WTC11 (cell line): ENCODE data around the gene FZD7. TPM values are rescaled to one million over a fixed set of nuclear protein-coding genes. Genes with fewer than 3 reads are reported as not detected.
A peak's percentile ranks its signal among the peaks of the same experiment; 100 is the strongest.

Experiments used
- ATAC-seq: fragments of 200-7000 bp; cut with Tn5 transposase; 2 replicates; pipeline ENCODE4 v1.10.0; 2021; ENCODE audit warnings: mild to moderate bottlenecking, moderate library complexity
- CTCF ChIA-PET: fragments of 300-600 bp; sonication (Branson Sonifier 250); formaldehyde crosslinking; loops from one replicate; lab custom pipeline; 2021; ENCODE audit warnings: antibody characterized with exemption; lab: Charles Lee
- POLR2A ChIA-PET: fragments of 350-600 bp; sonication (Branson Sonifier 250); formaldehyde crosslinking; loops from one replicate; lab custom pipeline; 2021; ENCODE audit warnings: antibody characterized with exemption; lab: Charles Lee
- DNase-seq: peaks from one replicate; pipeline ENCODE4 v3.0.0; 2021; ENCODE audit warnings: low spot score
- H3K27ac Mint-ChIP-seq: 2 replicates; pipeline ENCODE4 v1.8.0; 2021; ENCODE audit warnings: mixed read lengths
- H3K27me3 Mint-ChIP-seq: 2 replicates; pipeline ENCODE4 v1.8.0; 2021; ENCODE audit warnings: low read depth, mild to moderate bottlenecking, moderate library complexity, mixed read lengths
- H3K36me3 Mint-ChIP-seq: 2 replicates; pipeline ENCODE4 v1.8.0; 2021; ENCODE audit warnings: mixed read lengths
- H3K4me1 Mint-ChIP-seq: 2 replicates; pipeline ENCODE4 v1.8.0; 2022; ENCODE audit warnings: mixed read lengths
- H3K4me3 Mint-ChIP-seq: 2 replicates; pipeline ENCODE4 v1.8.0; 2021; ENCODE audit warnings: mild to moderate bottlenecking, moderate library complexity, mixed read lengths
- H3K9me3 Mint-ChIP-seq: 2 replicates; pipeline ENCODE4 v1.8.0; 2021; ENCODE audit warnings: mixed read lengths
- CREB1 ChIP-seq: sonication (generic); formaldehyde crosslinking; IDR thresholded peaks from 2 replicates; pipeline ENCODE4 v1.8.0; 2023; ENCODE audit warnings: mild to moderate bottlenecking, missing genetic modification reagents
- GRHL2 ChIP-seq: fragments of 250-450 bp; sonication (Bioruptor Pico); IDR thresholded peaks from 2 replicates; pipeline ENCODE4 v1.8.0; 2022; ENCODE audit warnings: mild to moderate bottlenecking, moderate library complexity; ENCODE audit not compliant: insufficient replicate concordance, severe bottlenecking
- GTF2I ChIP-seq: fragments of 250-450 bp; sonication (Bioruptor Pico); conservative IDR thresholded peaks from 2 replicates; pipeline ENCODE4 v1.4.0; 2021; ENCODE audit warnings: mild to moderate bottlenecking
- IRF2 ChIP-seq: sonication (generic); formaldehyde crosslinking; IDR thresholded peaks from 2 replicates; pipeline ENCODE4 v1.8.0; 2022; ENCODE audit warnings: low read depth, missing genetic modification reagents, borderline replicate concordance
- KAT7 ChIP-seq: sonication (generic); formaldehyde crosslinking; IDR thresholded peaks from 2 replicates; pipeline ENCODE4 v1.8.1; 2023; ENCODE audit warnings: missing genetic modification reagents, mild to moderate bottlenecking, borderline replicate concordance
- MYBL2 ChIP-seq: sonication (generic); formaldehyde crosslinking; IDR thresholded peaks from 2 replicates; pipeline ENCODE4 v1.8.1; 2023; ENCODE audit warnings: mild to moderate bottlenecking, moderate library complexity, missing genetic modification reagents
- NFYB ChIP-seq: sonication (generic); formaldehyde crosslinking; conservative IDR thresholded peaks from 2 replicates; pipeline ENCODE4 v1.8.0; 2022; ENCODE audit warnings: low read depth, missing genetic modification reagents
- NR2C2 ChIP-seq: sonication (generic); formaldehyde crosslinking; IDR thresholded peaks from 2 replicates; pipeline ENCODE4 v1.8.0; 2022; ENCODE audit warnings: mild to moderate bottlenecking, missing genetic modification reagents
- OVOL2 ChIP-seq: fragments of 250-450 bp; sonication (Bioruptor Pico); IDR thresholded peaks from 2 replicates; pipeline ENCODE4 v1.9.0; 2021; ENCODE audit warnings: mild to moderate bottlenecking, borderline replicate concordance
- TEAD4 ChIP-seq: sonication (generic); formaldehyde crosslinking; IDR thresholded peaks from 2 replicates; pipeline ENCODE4 v1.8.0; 2022; ENCODE audit warnings: mild to moderate bottlenecking, missing genetic modification reagents
- TP53 ChIP-seq: sonication (generic); formaldehyde crosslinking; IDR thresholded peaks from 2 replicates; pipeline ENCODE4 v1.8.1; 2023; ENCODE audit warnings: mild to moderate bottlenecking, missing genetic modification reagents
- ZNF232 ChIP-seq: sonication (generic); formaldehyde crosslinking; IDR thresholded peaks from 2 replicates; pipeline ENCODE4 v1.8.0; 2022; ENCODE audit warnings: mild to moderate bottlenecking, missing genetic modification reagents
- ZNF416 ChIP-seq: fragments of 250-450 bp; sonication (Bioruptor Pico); IDR thresholded peaks from 2 replicates; pipeline ENCODE4 v1.9.0; 2021; ENCODE audit warnings: mild to moderate bottlenecking, inconsistent platforms
- ZNF423 ChIP-seq: fragments of 250-450 bp; sonication (Bioruptor Pico); IDR thresholded peaks from 2 replicates; pipeline ENCODE4 v2.1.2; 2022; ENCODE audit warnings: mild to moderate bottlenecking, moderate library complexity
- total RNA-seq: library from RNA; stranded (reverse); gene quantifications from 3 replicates; pipeline ENCODE4 v1.2.3, GENCODE V29; 2021
- TF ChIP-seq, protein P1 (sequence below): sonication (generic); formaldehyde crosslinking; IDR thresholded peaks from 2 replicates; pipeline ENCODE4 v1.8.0; 2023; ENCODE audit warnings: mild to moderate bottlenecking, missing genetic modification reagents
- TF ChIP-seq, protein P2 (sequence below): sonication (generic); formaldehyde crosslinking; IDR thresholded peaks from 2 replicates; pipeline ENCODE4 v1.8.0; 2023; ENCODE audit warnings: missing genetic modification reagents
- TF ChIP-seq, protein P3 (sequence below): fragments of 200-600 bp; IDR thresholded peaks from 2 replicates; pipeline ENCODE4 v1.8.0; 2022; ENCODE audit warnings: antibody characterized with exemption
- TF ChIP-seq, protein P4 (sequence below): sonication (generic); formaldehyde crosslinking; IDR thresholded peaks from 2 replicates; pipeline ENCODE4 v1.8.0; 2022; ENCODE audit warnings: missing genetic modification reagents
- TF ChIP-seq, protein P5 (sequence below): sonication (generic); formaldehyde crosslinking; IDR thresholded peaks from 2 replicates; pipeline ENCODE4 v1.8.1; 2023; ENCODE audit warnings: mild to moderate bottlenecking, missing genetic modification reagents, moderate library complexity
- TF ChIP-seq, protein P6 (sequence below): fragments of 250-450 bp; sonication (Bioruptor Pico); IDR thresholded peaks from 2 replicates; pipeline ENCODE4 v1.9.0; 2021; ENCODE audit warnings: moderate library complexity, mild to moderate bottlenecking, inconsistent platforms, borderline replicate concordance
- TF ChIP-seq, protein P7 (sequence below): sonication (generic); formaldehyde crosslinking; conservative IDR thresholded peaks from 2 replicates; pipeline ENCODE4 v1.8.1; 2023; ENCODE audit warnings: mild to moderate bottlenecking, low read depth, missing genetic modification reagents, moderate library complexity

The FZD7 gene
- total RNA-seq, 1 experiment from 2014 or later: 153 TPM

DNA sequence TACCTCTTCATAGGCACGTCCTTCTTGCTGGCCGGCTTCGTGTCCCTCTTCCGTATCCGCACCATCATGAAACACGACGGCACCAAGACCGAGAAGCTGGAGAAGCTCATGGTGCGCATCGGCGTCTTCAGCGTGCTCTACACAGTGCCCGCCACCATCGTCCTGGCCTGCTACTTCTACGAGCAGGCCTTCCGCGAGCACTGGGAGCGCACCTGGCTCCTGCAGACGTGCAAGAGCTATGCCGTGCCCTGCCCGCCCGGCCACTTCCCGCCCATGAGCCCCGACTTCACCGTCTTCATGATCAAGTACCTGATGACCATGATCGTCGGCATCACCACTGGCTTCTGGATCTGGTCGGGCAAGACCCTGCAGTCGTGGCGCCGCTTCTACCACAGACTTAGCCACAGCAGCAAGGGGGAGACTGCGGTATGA is 2.3 kb downstream of the FZD7 start (continued):
- TF ChIP-seq, protein P1, sequence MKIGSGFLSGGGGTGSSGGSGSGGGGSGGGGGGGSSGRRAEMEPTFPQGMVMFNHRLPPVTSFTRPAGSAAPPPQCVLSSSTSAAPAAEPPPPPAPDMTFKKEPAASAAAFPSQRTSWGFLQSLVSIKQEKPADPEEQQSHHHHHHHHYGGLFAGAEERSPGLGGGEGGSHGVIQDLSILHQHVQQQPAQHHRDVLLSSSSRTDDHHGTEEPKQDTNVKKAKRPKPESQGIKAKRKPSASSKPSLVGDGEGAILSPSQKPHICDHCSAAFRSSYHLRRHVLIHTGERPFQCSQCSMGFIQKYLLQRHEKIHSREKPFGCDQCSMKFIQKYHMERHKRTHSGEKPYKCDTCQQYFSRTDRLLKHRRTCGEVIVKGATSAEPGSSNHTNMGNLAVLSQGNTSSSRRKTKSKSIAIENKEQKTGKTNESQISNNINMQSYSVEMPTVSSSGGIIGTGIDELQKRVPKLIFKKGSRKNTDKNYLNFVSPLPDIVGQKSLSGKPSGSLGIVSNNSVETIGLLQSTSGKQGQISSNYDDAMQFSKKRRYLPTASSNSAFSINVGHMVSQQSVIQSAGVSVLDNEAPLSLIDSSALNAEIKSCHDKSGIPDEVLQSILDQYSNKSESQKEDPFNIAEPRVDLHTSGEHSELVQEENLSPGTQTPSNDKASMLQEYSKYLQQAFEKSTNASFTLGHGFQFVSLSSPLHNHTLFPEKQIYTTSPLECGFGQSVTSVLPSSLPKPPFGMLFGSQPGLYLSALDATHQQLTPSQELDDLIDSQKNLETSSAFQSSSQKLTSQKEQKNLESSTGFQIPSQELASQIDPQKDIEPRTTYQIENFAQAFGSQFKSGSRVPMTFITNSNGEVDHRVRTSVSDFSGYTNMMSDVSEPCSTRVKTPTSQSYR (CRISPR knock-in tag): no peak
- TF ChIP-seq KAT7 (CRISPR knock-in tag) (0 out of 2 replicates have a peak, but pooled peaks have one; percentile 12), TP53 (CRISPR knock-in tag) (no peak)

DNA sequence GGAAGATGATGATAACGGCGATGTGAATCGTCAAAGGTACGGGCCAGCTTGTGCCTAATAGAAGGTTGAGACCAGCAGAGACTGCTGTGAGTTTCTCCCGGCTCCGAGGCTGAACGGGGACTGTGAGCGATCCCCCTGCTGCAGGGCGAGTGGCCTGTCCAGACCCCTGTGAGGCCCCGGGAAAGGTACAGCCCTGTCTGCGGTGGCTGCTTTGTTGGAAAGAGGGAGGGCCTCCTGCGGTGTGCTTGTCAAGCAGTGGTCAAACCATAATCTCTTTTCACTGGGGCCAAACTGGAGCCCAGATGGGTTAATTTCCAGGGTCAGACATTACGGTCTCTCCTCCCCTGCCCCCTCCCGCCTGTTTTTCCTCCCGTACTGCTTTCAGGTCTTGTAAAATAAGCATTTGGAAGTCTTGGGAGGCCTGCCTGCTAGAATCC is 3.0 kb downstream of the FZD7 start:
- Mint-ChIP-seq H3K27me3 (peaks cover 13% of the 10 kb centered on the region), H3K9me3 (no peaks in the 10 kb centered on the region), H3K4me3 (no peak overlapping the region), H3K4me1 (peaks cover 39% of the 10 kb centered on the region), H3K27ac (no peak overlapping the region), H3K36me3 (no peaks in the 10 kb centered on the region; the same call in none of the 2 replicates)
- DNase-seq (peak; percentile 38), ATAC-seq (no peak)
- POLR2A ChIA-PET: interaction anchor here (0.7 to 1.3 kb wide), 3 partner anchors 9 to 65 kb away, joined by 3 to 5 read pairs (median 3); no protein-coding TSS in a partner anchor
- CTCF ChIA-PET: interaction anchor here (0.7 to 1.5 kb wide), 3 partner anchors 12 to 176 kb away, joined by 4 to 8 read pairs (median 5); partner anchors contain the start of gene KIAA2012
- TF ChIP-seq GRHL2: no peak
- no peak for TF ChIP-seq ZNF232 (CRISPR knock-in tag)
- TF ChIP-seq NFYB (CRISPR knock-in tag): no peak
- TF ChIP-seq, protein P2, sequence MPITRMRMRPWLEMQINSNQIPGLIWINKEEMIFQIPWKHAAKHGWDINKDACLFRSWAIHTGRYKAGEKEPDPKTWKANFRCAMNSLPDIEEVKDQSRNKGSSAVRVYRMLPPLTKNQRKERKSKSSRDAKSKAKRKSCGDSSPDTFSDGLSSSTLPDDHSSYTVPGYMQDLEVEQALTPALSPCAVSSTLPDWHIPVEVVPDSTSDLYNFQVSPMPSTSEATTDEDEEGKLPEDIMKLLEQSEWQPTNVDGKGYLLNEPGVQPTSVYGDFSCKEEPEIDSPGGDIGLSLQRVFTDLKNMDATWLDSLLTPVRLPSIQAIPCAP: no peak
- no peak for TF ChIP-seq ZNF423
- TF ChIP-seq NR2C2 (CRISPR knock-in tag): no peak
- TF ChIP-seq ZNF416 (CRISPR knock-in tag): no peak
- TF ChIP-seq, protein P3, sequence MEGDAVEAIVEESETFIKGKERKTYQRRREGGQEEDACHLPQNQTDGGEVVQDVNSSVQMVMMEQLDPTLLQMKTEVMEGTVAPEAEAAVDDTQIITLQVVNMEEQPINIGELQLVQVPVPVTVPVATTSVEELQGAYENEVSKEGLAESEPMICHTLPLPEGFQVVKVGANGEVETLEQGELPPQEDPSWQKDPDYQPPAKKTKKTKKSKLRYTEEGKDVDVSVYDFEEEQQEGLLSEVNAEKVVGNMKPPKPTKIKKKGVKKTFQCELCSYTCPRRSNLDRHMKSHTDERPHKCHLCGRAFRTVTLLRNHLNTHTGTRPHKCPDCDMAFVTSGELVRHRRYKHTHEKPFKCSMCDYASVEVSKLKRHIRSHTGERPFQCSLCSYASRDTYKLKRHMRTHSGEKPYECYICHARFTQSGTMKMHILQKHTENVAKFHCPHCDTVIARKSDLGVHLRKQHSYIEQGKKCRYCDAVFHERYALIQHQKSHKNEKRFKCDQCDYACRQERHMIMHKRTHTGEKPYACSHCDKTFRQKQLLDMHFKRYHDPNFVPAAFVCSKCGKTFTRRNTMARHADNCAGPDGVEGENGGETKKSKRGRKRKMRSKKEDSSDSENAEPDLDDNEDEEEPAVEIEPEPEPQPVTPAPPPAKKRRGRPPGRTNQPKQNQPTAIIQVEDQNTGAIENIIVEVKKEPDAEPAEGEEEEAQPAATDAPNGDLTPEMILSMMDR: no peak
- no peak for TF ChIP-seq CREB1 (CRISPR knock-in tag)
- no peak for TF ChIP-seq OVOL2 (CRISPR knock-in tag)
- TF ChIP-seq, protein P4, sequence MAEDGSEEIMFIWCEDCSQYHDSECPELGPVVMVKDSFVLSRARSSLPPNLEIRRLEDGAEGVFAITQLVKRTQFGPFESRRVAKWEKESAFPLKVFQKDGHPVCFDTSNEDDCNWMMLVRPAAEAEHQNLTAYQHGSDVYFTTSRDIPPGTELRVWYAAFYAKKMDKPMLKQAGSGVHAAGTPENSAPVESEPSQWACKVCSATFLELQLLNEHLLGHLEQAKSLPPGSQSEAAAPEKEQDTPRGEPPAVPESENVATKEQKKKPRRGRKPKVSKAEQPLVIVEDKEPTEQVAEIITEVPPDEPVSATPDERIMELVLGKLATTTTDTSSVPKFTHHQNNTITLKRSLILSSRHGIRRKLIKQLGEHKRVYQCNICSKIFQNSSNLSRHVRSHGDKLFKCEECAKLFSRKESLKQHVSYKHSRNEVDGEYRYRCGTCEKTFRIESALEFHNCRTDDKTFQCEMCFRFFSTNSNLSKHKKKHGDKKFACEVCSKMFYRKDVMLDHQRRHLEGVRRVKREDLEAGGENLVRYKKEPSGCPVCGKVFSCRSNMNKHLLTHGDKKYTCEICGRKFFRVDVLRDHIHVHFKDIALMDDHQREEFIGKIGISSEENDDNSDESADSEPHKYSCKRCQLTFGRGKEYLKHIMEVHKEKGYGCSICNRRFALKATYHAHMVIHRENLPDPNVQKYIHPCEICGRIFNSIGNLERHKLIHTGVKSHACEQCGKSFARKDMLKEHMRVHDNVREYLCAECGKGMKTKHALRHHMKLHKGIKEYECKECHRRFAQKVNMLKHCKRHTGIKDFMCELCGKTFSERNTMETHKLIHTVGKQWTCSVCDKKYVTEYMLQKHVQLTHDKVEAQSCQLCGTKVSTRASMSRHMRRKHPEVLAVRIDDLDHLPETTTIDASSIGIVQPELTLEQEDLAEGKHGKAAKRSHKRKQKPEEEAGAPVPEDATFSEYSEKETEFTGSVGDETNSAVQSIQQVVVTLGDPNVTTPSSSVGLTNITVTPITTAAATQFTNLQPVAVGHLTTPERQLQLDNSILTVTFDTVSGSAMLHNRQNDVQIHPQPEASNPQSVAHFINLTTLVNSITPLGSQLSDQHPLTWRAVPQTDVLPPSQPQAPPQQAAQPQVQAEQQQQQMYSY (CRISPR knock-in tag): no peak
- TF ChIP-seq GTF2I: no peak
- TF ChIP-seq IRF2 (CRISPR knock-in tag): no peak
- TF ChIP-seq, protein P5, sequence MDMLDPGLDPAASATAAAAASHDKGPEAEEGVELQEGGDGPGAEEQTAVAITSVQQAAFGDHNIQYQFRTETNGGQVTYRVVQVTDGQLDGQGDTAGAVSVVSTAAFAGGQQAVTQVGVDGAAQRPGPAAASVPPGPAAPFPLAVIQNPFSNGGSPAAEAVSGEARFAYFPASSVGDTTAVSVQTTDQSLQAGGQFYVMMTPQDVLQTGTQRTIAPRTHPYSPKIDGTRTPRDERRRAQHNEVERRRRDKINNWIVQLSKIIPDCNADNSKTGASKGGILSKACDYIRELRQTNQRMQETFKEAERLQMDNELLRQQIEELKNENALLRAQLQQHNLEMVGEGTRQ: no peak
- no peak for TF ChIP-seq TEAD4 (CRISPR knock-in tag)
- TF ChIP-seq, protein P6, sequence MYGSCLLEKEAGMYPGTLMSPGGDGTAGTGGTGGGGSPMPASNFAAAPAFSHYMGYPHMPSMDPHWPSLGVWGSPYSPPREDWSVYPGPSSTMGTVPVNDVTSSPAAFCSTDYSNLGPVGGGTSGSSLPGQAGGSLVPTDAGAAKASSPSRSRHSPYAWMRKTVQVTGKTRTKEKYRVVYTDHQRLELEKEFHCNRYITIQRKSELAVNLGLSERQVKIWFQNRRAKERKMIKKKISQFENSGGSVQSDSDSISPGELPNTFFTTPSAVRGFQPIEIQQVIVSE (CRISPR knock-in tag): no peak
- no peak for TF ChIP-seq MYBL2 (CRISPR knock-in tag)
- TF ChIP-seq, protein P7, sequence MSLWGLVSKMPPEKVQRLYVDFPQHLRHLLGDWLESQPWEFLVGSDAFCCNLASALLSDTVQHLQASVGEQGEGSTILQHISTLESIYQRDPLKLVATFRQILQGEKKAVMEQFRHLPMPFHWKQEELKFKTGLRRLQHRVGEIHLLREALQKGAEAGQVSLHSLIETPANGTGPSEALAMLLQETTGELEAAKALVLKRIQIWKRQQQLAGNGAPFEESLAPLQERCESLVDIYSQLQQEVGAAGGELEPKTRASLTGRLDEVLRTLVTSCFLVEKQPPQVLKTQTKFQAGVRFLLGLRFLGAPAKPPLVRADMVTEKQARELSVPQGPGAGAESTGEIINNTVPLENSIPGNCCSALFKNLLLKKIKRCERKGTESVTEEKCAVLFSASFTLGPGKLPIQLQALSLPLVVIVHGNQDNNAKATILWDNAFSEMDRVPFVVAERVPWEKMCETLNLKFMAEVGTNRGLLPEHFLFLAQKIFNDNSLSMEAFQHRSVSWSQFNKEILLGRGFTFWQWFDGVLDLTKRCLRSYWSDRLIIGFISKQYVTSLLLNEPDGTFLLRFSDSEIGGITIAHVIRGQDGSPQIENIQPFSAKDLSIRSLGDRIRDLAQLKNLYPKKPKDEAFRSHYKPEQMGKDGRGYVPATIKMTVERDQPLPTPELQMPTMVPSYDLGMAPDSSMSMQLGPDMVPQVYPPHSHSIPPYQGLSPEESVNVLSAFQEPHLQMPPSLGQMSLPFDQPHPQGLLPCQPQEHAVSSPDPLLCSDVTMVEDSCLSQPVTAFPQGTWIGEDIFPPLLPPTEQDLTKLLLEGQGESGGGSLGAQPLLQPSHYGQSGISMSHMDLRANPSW (CRISPR knock-in tag): no peak
